Activated naive CD4-positive, alpha-beta T cell (primary cell): ENCODE data around the gene C12orf43.
A peak's percentile ranks its signal among the peaks of the same experiment; 100 is the strongest.

ENCODE experiments used
- DNase-seq, 4 experiments: peaks; one replicate each; lab custom pipeline; 2025; lab: John Stamatoyannopoulos, UW

Gene C12orf43

DNA sequence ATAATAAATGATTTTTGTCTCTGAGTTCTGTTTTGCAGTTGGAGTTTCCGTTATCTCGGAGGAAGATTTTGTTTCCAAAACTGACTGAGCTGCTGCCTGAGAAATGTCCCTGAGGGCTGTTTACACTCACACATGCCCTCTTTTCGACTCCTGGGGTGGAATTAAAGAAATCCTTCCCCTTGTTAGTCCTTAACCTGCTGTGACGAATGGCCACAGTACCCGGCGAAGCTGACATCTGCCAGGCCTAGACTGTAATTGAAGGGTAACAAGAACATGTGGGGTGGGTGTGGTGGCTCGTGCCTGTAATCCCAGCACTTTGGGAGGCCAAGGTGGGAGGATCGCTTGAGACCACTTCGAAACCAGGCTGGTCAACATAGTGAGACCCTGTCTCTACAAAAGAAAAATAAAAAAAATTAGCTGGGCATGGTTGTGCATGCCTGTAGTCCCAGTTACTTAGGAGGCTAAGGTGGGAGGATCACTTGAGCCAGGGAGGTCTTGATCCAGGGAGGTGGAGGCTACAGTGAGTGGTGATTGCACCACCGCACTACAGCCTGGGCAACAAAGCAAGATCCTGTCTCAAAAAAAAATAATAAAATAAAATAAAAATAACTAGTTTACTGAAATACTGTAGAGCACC, 14.4 kb upstream of the C12orf43 start:
- no peak for DNase-seq

DNA sequence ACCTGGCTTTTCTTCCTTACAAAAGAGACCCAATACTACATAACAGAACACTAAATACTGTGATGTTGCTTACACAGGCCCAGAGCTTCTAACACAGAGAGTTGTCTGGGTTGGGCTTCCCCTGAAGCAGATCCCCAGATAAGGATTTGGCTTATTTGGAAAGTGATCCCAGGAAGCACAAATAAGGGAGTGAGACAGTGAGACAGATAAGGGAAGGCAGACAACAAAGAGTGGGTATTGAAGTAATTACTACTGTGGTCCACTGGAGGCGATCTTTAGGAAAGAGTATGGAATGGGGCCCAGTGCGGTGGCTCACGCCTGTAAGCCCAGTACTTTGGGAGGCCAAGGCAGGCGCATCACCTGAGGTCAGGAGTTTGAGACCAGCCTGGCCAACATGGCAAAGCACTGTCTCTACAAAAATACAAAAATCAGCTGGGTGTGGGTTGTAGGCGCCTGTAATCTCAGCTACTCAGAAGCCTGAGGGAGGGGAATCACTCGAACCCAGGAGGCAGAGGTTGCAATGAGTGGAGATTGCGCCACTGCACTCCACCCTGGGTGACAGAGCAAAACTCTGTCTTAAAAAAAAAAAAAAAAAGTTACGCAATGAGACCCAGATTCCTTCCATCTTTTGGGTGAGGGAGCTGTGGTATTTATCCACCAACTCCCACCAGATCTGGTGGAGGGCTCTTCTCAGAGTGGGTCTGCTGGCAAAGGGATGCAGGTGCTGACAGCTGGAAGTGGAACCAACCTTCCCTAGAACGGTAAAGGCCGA, 10.2 kb upstream of the C12orf43 start:
- DNase-seq: no peak

DNA sequence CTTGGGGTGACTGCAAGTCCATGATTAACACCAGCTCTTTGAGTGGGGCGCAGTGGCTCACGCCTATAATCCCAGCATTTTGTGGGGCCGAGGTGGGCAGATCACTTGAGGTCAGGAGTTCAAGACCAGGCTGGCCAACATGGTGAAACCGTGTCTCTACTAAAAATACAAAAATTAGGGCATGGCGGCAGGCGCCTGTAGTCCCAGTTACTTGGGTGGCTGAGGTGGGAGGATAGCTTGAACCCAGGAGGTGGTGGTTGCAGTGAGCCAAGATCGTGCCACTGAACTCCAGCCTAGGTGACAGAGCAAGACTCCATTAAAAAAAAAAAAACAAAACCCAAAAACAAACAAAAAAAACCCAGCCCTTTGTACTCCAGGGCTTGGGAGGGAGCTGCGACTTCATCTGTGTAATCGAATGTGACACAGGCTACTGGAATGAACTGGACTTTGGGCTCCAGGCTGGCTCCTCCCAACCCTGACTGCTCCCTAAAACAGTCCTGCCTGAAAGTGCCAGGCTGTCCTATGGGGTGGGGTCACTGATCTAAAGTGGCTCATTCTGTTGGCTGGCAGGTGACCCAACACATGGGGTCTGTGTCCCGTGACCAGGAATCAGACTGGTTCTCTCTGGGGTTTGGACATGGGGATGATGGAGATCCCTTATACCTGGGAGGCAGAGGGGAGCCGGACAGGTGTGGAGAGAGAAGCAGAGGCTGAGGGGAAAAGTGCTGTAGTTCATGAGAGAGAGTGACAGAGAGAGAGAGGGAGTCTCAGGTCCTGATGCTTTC, 9.3 kb upstream of the C12orf43 start:
- no peak for DNase-seq

DNA sequence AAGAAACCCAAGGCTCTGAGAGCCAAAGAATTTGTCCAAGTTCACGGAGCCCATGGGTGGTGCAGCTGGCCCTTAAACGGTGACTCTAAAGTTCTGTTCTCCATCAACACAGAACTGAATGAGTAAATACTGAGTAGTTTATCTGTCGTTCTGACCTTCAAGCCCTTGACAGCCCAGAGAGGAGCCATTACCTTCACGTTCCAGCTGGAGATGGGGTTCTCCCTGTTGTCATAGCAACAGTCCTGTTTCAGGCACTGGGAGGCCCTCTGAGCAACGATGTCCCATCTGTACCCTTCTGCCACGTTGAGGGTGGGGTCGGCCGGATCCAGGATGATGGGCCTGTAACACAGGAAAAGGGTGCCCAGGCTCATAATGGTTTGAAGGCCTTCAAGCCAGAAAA, 7.5 kb upstream of the C12orf43 start:
- DNase-seq: no peak

DNA sequence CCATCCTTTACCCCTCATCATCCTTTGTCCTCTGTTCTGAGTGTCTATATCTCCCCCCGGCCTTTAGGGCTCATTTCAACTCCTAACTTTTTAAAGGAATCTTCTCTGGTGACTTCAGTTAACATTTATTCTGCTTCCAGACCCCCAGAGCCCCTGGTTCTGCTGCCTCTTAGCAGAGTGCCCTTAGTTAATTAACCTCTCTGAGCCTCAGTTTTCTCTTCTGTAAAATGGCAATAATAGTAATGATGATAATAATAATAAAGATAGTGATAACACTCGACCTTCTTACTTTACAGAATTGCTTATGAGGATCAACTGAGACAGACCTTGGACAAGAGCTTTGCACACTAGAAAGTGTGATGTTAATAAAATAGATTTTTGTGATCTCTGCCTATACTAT, 6.4 kb upstream of the C12orf43 start:
- no peak for DNase-seq

DNA sequence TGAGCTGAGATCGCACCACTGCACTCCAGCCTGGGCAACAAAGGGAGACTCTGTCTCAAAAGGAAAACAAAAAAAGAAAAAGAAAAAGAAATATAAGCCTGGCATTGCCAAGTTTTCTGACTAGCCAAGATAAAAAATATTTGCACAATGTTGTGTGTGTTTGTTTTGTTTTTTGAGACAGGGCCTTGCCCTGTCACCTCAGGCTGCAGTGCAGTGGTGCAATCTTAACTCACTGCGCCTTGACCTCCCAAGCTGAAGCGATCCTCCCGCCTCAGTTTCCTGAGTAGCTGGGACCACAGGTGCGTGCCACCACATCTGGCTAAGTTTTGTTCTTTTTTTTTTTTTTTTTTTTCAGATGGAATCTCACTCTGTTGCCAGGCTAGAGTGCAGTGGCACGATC, 5.5 kb upstream of the C12orf43 start:
- DNase-seq: no peak

DNA sequence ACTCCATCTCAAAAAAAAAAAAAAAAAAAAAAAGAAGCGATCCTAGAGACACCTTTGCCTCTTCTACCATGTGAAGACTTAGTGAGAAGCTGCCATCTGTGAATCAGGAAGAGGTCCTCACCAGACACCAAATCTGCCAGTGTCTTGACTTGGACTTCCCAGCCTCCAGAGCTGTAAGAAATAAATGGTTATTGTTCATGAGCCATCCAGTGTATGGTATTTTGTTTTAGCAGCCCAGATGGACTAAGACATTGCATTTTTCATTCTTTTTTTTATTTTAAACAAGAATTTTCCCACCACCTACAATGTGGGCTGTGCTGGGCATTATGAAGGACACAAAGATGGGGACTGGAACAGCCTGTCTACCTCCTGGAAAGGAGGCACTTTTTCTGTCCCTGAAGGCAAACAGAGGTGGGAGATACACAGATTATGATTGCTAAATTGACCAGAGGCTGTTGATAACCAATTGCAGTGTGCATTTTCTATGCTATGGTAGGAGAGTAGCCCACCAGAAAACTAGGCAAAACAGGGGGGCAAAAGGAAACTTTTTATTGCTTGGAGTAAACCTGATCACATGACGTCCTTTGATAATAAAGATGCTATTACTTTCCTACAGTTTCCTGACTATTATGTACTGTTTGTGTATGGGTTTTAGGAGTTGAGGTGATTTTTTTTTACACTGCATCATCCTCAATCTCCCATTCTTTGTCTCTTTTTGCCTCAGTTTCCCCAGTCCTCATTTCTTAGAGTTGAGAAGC, 2.8 kb upstream of the C12orf43 start:
- no peak for DNase-seq

DNA sequence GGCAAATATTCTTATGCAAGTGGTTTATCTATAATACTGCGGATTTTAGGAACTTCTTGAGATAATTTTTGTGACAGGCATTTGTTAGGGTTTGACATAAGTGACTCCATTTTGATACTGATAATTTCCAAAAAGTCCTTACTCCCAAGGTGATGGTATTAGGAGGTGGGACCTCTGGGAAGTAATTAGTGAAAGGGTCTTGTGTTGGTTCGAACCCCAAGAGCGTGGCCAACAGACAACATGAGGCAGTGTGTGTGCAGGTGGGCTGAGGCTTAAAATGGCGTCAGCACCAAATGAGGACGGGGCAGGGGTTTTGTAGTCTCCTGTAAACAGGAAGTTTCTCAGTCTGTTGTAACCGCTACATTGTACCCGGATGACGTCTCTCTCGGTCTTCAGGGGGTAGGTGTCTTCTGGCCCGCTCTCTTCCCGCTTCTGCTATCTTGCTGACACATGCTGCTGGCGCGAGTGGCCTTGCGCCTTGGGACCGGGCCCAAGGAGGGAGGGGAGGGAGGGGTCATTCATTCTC, 1.7 kb upstream of the C12orf43 start:
- DNase-seq: no peak

DNA sequence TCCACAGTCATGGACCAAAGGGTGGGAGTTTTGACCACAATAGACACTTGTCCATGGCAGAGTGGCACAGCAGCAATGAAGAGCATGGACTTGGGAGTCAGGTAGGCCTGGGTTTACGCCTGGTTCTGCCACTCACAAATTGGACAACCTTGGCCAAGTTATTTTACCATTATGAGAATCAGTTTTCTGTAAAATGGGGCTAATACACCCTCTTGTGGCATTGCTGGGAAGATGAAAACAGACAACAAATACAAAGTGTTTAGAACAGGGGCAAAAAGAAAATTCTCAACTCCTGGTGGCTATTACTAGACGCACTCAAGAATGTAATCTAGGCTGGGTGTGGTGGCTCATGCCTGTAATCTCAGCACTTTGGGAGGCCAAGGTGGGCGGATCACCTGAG, 2.6 kb downstream of the C12orf43 start:
- DNase-seq: no peak

DNA sequence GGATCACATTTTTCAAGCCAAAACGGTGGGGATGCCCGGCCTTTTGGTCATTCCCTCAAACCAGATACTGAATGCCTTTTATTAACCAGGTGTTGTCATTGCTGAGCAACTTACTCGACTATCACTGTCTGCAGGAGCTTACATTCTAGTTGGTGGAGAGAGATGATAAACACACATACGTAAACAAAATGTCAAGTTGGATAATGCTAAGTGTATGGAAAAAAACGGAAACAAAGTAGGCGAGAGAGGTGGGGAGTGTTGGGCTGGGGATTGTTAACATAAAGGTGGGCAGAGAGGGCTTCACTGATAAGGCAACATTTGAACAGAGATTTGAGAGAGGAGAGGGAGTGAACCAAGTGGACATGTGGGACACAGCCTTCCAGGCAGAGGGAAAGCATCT, 4.5 kb downstream of the C12orf43 start:
- no peak for DNase-seq

DNA sequence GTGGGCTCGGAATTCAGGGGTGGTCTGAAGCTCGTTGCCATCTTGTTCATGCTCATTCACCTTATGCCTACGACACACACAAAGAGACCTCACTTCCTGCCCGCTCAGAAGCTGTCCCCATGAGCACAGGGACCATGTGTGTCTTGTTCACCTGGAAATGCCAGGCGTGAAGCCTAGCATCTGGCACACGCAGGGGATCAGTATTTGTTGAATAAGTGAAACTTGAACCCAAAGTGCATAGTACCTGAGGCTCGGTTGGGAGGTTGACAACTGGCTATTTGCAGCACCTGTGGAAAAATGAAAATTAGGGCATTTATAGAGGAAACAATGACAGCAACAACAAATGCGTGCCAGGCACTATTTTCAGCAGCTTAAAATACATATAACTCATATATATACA, 5.4 kb downstream of the C12orf43 start:
- DNase-seq: no peak

DNA sequence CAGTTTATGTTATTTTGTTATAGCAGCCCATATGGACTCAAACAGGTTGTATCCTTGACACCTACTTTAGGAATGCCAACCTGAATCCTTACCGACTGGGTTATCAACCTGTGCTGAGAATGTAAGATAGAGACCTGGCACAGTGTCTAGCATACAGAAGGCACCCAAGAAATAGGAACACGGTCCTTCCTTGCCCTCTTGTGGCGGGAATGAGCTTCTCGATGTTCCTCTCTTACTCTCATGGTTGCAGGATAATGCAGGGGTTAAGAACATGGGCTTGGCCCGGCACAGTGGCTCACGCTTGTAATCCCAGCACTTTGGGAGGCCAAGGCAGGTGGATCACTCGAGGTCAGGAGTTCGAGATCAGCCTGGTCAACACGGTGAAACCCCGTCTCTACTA, 6.5 kb downstream of the C12orf43 start:
- no peak for DNase-seq

DNA sequence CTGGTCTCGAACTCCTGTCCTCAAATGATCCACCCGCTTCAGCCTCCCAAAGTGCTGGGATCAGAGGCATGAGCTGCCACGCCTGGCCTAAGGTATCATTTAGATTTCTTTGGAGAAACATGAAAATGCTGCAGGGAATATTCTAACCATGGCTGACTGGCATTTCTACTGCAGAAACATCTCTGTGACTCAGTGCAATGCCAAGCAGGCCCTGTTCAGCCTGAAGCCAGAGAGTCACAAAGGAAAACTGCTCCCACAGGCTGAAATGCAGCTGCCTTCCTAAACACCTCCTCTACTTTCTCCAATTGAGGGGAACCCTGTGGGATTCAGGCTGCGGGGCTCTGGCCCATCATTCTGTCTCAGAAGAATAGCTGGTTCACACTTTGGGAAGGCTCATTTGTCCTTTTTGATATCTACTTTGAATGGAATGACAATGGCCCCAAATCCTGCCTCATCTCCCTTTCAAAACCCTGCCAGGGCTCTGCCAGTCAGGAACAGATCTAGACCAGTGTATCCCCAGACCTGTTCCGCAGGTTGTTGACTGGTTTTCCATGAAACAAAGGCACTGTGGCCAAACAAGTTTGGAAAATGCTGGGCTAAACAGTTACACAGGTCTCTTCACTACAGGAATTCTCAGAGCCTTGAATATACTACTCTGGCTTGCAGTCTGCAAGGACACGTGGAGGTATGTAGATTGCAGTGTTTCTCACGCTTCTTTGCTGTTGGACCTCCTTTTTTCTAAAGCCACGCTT, 7.8 kb downstream of the C12orf43 start:
- no peak for DNase-seq

DNA sequence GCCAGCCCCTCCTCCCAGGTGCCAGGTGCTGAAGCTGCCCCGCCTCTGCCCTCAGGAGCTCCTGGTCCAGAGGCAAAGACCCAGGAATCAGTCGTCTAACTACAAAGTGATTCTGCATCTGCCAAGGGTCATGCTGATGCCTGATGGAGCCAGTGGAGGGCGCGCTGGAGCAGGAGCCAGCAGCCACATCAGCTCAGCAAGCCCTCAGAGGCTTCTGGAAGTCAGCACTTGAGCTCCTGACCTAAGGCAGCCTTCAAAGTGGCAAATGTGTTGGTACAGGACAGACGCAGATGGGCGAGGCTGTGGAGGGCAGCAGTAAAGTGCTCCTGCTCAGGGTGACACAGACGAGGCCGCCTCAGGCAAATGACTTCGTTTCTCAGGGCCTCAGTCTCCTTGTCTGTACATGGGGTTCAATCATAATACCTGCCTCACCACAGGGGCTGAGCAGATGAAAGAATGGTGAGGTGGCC, 10.9 kb downstream of the C12orf43 start:
- DNase-seq: peak in 1 of 4 experiments; percentile 14

DNA sequence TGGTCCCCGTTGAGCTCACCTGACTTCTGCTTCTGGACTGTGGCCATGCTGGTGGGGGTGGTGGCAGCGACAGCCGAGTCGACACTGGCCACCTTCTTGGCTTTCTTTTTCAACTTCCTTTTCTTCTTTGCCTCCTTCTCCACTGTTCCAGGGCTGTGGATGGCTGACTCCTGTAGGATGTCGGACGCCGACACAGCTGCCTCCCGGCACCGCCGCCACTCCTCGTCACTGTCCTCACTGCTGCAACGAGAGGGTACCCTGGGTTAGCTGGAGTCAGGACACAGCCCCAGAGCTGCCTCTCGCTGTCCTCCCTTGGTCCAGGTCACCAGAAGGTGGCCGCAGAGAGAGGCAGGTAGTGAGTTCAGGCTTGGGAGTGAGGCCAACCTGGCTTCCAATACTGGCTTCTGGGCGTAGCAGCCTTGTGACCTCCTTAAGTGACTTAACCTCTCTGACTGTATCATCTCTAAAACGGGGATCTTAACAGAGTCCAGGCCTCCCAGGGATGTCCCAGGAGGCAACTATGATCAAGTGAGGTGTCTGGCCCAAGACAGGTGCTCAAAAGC, 12.0 kb downstream of the C12orf43 start:
- no peak for DNase-seq

DNA sequence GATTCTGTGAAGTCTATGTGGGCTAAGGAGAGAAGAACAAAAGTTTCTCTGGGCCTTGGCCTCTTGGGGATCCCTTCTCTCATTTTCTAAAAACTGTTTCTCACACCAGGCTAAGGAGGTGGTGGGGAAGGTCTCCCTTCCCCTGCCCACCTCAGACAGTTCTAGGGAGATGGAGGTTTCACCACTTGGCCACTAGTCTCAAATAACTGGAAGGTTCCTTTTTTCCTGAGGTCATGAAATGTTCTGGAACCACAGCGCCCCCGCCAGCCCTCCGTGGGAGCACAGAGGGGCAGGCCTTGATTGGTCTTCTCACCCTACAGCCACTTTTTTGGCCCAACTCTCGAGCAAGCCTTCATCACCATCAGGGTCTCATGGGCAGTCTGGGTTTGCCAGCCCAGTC, 12.6 kb downstream of the C12orf43 start:
- DNase-seq: no peak

DNA sequence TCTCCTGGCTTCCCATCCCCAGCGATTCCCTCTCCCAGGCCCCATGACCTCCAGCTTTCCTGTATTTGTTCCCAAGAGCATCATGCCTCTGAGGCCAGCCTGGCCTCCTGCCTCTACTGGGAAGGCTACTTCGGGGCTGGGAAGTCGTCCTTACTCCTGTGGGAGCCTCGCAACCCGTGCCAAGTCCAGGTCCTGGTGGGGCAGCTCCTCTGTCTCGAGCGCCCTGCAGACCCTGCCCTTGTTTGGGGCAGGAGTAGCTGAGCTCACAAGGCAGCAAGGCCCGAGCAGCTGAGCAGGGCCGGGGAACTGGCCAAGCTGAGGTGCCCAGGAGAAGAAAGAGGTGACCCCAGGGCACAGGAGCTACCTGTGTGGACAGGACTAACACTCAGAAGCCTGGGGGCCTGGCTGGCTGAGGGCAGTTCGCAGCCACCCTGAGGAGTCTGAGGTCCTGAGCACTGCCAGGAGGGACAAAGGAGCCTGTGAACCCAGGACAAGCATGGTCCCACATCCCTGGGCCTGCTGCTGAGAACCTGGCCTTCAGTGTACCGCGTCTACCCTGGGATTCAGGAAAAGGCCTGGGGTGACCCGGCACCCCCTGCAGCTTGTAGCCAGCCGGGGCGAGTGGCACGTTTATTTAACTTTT, 14.3 kb downstream of the C12orf43 start:
- DNase-seq: no peak

DNA sequence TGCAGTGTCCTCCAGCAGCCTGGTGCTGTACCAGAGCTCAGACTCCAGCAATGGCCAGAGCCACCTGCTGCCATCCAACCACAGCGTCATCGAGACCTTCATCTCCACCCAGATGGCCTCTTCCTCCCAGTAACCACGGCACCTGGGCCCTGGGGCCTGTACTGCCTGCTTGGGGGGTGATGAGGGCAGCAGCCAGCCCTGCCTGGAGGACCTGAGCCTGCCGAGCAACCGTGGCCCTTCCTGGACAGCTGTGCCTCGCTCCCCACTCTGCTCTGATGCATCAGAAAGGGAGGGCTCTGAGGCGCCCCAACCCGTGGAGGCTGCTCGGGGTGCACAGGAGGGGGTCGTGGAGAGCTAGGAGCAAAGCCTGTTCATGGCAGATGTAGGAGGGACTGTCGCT, 15.2 kb downstream of the C12orf43 start:
- DNase-seq: no peak

DNA sequence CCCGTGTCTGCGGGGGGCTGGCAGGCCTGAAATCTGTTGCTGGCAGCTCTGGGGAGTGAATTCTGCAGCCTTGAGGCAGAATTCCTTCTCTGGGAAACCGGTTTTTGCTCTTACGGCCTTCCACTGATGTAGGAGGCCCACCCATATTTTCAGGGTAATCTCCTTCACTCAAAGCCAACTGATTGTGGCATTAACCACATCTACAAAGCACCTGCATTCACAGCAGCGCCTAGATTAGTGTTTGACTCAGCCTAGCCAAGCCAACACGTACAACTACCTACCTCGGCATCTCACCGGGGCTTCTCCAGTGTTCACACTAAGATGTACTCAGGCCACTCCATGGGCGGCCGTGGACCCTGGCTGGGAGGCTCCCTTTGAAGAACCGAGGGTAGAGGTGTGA, 15.8 kb downstream of the C12orf43 start:
- no peak for DNase-seq
